Measurements from ENCODE around the gene USP48. TPM values are rescaled to one million over a fixed set of nuclear protein-coding genes. Genes with fewer than 3 reads are reported as not detected.

The USP48 gene
- total RNA-seq, 1 donor from 2014 or later: 26.1 TPM

DNA sequence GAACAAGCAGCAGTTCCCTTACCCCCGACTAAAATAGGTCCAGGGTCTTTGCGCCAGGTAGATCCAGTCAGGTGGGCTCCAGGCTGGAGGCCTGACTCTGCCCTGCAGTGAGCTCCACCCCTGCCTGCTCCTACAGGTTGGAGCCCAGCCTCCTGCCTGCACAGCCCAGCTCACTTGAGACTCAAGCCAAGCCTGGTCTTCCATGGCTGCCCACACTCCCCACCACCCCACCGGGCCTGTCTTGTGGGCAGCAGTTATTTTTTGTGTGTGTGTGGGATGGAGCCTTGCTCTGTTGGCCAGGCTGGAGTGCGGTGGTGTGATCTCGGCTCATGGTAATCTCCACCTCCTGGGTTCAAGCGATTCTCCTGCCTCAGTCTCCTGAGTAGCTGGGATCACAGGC lies 142.3 kb downstream of the USP48 start:
- Histone ChIP-seq H3K27me3 (ENCODE audit: control insufficient read depth, insufficient read depth, low read length) (no peaks in the 10 kb centered on the region), H3K4me3 (ENCODE audit: low read depth, low read length) (no peak overlapping the region), H3K36me3 (ENCODE audit: control insufficient read depth, insufficient read depth, low read length) (no peaks in the 10 kb centered on the region)
- TF ChIP-seq, protein P1, sequence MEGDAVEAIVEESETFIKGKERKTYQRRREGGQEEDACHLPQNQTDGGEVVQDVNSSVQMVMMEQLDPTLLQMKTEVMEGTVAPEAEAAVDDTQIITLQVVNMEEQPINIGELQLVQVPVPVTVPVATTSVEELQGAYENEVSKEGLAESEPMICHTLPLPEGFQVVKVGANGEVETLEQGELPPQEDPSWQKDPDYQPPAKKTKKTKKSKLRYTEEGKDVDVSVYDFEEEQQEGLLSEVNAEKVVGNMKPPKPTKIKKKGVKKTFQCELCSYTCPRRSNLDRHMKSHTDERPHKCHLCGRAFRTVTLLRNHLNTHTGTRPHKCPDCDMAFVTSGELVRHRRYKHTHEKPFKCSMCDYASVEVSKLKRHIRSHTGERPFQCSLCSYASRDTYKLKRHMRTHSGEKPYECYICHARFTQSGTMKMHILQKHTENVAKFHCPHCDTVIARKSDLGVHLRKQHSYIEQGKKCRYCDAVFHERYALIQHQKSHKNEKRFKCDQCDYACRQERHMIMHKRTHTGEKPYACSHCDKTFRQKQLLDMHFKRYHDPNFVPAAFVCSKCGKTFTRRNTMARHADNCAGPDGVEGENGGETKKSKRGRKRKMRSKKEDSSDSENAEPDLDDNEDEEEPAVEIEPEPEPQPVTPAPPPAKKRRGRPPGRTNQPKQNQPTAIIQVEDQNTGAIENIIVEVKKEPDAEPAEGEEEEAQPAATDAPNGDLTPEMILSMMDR (IDR thresholded peaks at IDR 0.05; ENCODE audit: insufficient read depth, low read length, poor library complexity, severe bottlenecking): no peak
- no peak for DNase-seq (ENCODE audit: low read depth)

GRCh38 chr1:21639594-21640041 lies 143.3 kb downstream of the USP48 start:
- DNase-seq (ENCODE audit: low read depth): no peak
- H3K4me3 ChIP-seq (ENCODE audit: low read depth, low read length): no peak overlapping the region

GRCh38 chr1:21638531-21639341 lies 144.2 kb downstream of the USP48 start:
- peak; percentile 88 for DNase-seq (ENCODE audit: low read depth)
- TF ChIP-seq, protein P1 (IDR thresholded peaks at IDR 0.05; ENCODE audit: insufficient read depth, low read length, poor library complexity, severe bottlenecking): no peak
- Histone ChIP-seq H3K27me3 (ENCODE audit: control insufficient read depth, insufficient read depth, low read length) (no peaks in the 10 kb centered on the region), H3K4me3 (ENCODE audit: low read depth, low read length) (no peak overlapping the region), H3K36me3 (ENCODE audit: control insufficient read depth, insufficient read depth, low read length) (no peaks in the 10 kb centered on the region)

More at GRCh38 chr1:21639594-21640041, 143.3 kb downstream of the USP48 start:
- TF ChIP-seq, protein P1 (IDR thresholded peaks at IDR 0.05; ENCODE audit: insufficient read depth, low read length, poor library complexity, severe bottlenecking): no peak
- Histone ChIP-seq H3K27me3 (ENCODE audit: control insufficient read depth, insufficient read depth, low read length) (no peaks in the 10 kb centered on the region), H3K36me3 (ENCODE audit: control insufficient read depth, insufficient read depth, low read length) (no peaks in the 10 kb centered on the region)

- no peak overlapping the region for H3K4me3 ChIP-seq (ENCODE audit: low read depth, low read length)
- H3K36me3 ChIP-seq (ENCODE audit: control insufficient read depth, insufficient read depth, low read length): no peaks in the 10 kb centered on the region
- no peak for DNase-seq (ENCODE audit: low read depth)
- TF ChIP-seq, protein P1 (IDR thresholded peaks at IDR 0.05; ENCODE audit: insufficient read depth, low read length, poor library complexity, severe bottlenecking): no peak
- H3K27me3 ChIP-seq (ENCODE audit: control insufficient read depth, insufficient read depth, low read length): no peaks in the 10 kb centered on the region
Observed at GRCh38 chr1:21637514-21637913, 145.4 kb downstream of the USP48 start.

- TF ChIP-seq, protein P1 (IDR thresholded peaks at IDR 0.05; ENCODE audit: insufficient read depth, low read length, poor library complexity, severe bottlenecking): no peak
- DNase-seq (ENCODE audit: low read depth): no peak
- H3K4me3 ChIP-seq (ENCODE audit: low read depth, low read length): no peak overlapping the region
- H3K27me3 ChIP-seq (ENCODE audit: control insufficient read depth, insufficient read depth, low read length): no peaks in the 10 kb centered on the region
- no peaks in the 10 kb centered on the region for H3K36me3 ChIP-seq (ENCODE audit: control insufficient read depth, insufficient read depth, low read length)
Observed at GRCh38 chr1:21636029-21636428, 146.9 kb downstream of the USP48 start.

All from kidney epithelial cell (primary cell).